A549 (cell line): ENCODE data around the gene PEAK3. TPM values are rescaled to one million over a fixed set of nuclear protein-coding genes. Genes with fewer than 3 reads are reported as not detected.

Source experiments
- ATAC-seq, 2 experiments: fragments of 200-7000 bp in 1 of 2; fragments of >200 bp in 1 of 2; cut with Nextera tagmentation in 1 of 2; cut with Tn5 transposase in 1 of 2; 3 replicates each; pipeline versions ENCODE4 v1.8.0 to v1.9.1; 2018 to 2020; ENCODE audit warnings: mild to moderate bottlenecking in 1 of 2, moderate library complexity in 1 of 2
- CTCF ChIA-PET: fragments of 300-600 bp; sonication (Branson Sonifier 250); formaldehyde crosslinking; extraction: SDS; loops from one replicate; lab custom pipeline; 2021; ENCODE audit warnings: antibody characterized with exemption, inconsistent platforms; lab: Yijun Ruan, JAX
- POLR2A ChIA-PET: fragments of 350-600 bp; formaldehyde crosslinking; extraction: SDS; loops from one replicate; lab custom pipeline; 2021; ENCODE audit warnings: antibody characterized with exemption, inconsistent platforms; lab: Yijun Ruan, JAX
- DNase-seq, 2 experiments: peaks; one replicate each; pipeline versions ENCODE4 v3.0.0 to v3.0.0-alpha.2; 2011 to 2016; ENCODE audit warnings: low read depth in 1 of 2, low spot score in 1 of 2
- FAIRE-seq: peaks from 2 replicates; lab custom pipeline; 2011; peaks lifted over from hg19 to GRCh38; lab: Jason Lieb, UNC
- H3K27ac ChIP-seq, 2 experiments: fragments of >200 bp; sonication (Bioruptor Twin); formaldehyde crosslinking; 3 replicates each; pipeline ENCODE4 v1.5.1; 2016 to 2017
- H3K4me1 ChIP-seq: fragments of >200 bp; sonication (Bioruptor Twin); formaldehyde crosslinking; 3 replicates; pipeline ENCODE4 v1.6.1; 2016
- H3K4me2 ChIP-seq: fragments of >200 bp; sonication (Bioruptor Twin); formaldehyde crosslinking; 3 replicates; pipeline ENCODE4 v1.6.1; 2016
- H3K4me3 ChIP-seq: fragments of >200 bp; sonication (Bioruptor Twin); formaldehyde crosslinking; 3 replicates; pipeline ENCODE4 v1.5.1; 2016
- H3K9me3 ChIP-seq: fragments of >200 bp; sonication (Bioruptor Twin); formaldehyde crosslinking; 3 replicates; pipeline ENCODE4 v1.6.1; 2016
- BCL3 ChIP-seq: fragments of >200 bp; sonication (Bioruptor Twin); formaldehyde crosslinking; IDR thresholded peaks from 3 replicates; pipeline ENCODE4 v1.6.1; 2016
- CBX2 ChIP-seq: fragments of 200-600 bp; sonication (generic); IDR thresholded peaks from 2 replicates; pipeline ENCODE4 v1.6.1; 2016; ENCODE audit warnings: low read depth, mild to moderate bottlenecking, borderline replicate concordance
- CEBPB ChIP-seq, 2 experiments: fragments of >200 bp in 1 of 2; sonication (Bioruptor Twin) in 1 of 2; formaldehyde crosslinking in 1 of 2; IDR thresholded peaks; 2 replicates each; pipeline ENCODE4 v1.6.1; 2012 to 2016
- CHD2 ChIP-seq: fragments of 150-350 bp; IDR thresholded peaks from 2 replicates; pipeline ENCODE4 v1.6.1; 2014; ENCODE audit warnings: low read length; ENCODE audit not compliant: partially characterized antibody
- CTCF ChIP-seq: fragments of >200 bp; sonication (Bioruptor Twin); formaldehyde crosslinking; IDR thresholded peaks from 3 replicates; pipeline ENCODE4 v1.5.1; 2016
- EHF ChIP-seq: fragments of 250-450 bp; sonication (Bioruptor Pico); IDR thresholded peaks from 2 replicates; pipeline ENCODE4 v1.5.0; 2020; ENCODE audit warnings: mild to moderate bottlenecking
- FOSL2 ChIP-seq, 2 experiments: fragments of 450-650 bp in 1 of 2; fragments of >200 bp in 1 of 2; sonication (Bioruptor Twin) in 1 of 2; formaldehyde crosslinking; IDR thresholded peaks; 2 replicates each; pipeline versions ENCODE4 v1.5.0 to v1.6.1; 2016 to 2020; ENCODE audit warnings: mild to moderate bottlenecking in 1 of 2, moderate library complexity in 1 of 2
- HES2 ChIP-seq: fragments of >200 bp; sonication (Bioruptor Twin); formaldehyde crosslinking; IDR thresholded peaks from 2 replicates; pipeline ENCODE4 v1.6.1; 2016
- HEYL ChIP-seq: fragments of 250-450 bp; sonication (Bioruptor Pico); IDR thresholded peaks from 2 replicates; pipeline ENCODE4 v1.8.0; 2021; ENCODE audit warnings: mild to moderate bottlenecking, moderate library complexity
- HOXB5 ChIP-seq: fragments of 250-450 bp; sonication (Bioruptor Pico); IDR thresholded peaks from 2 replicates; pipeline ENCODE4 v1.5.0; 2020; ENCODE audit warnings: mild to moderate bottlenecking, moderate library complexity
- MAZ ChIP-seq: fragments of 150-350 bp; IDR thresholded peaks from 2 replicates; pipeline ENCODE4 v1.6.1; 2014; ENCODE audit warnings: antibody characterized with exemption, low read depth, low read length, borderline replicate concordance
- MYC ChIP-seq: IDR thresholded peaks from 2 replicates; pipeline ENCODE4 v1.6.1; 2012; ENCODE audit warnings: mild to moderate bottlenecking, inconsistent platforms, low read length, improper control_type of control experiment, borderline replicate concordance
- NFE2L2 ChIP-seq: fragments of 150-350 bp; conservative IDR thresholded peaks from 2 replicates; pipeline ENCODE4 v1.6.1; 2014; ENCODE audit warnings: low read length
- NR3C1 ChIP-seq: fragments of >200 bp; sonication (Bioruptor Twin); formaldehyde crosslinking; IDR thresholded peaks from 3 replicates; pipeline ENCODE4 v1.6.1; 2017
- POLR2A ChIP-seq: IDR thresholded peaks from 2 replicates; pipeline ENCODE4 v1.6.1; 2012; ENCODE audit warnings: mild to moderate bottlenecking, low read length
- POLR2AphosphoS2 ChIP-seq: conservative IDR thresholded peaks from 2 replicates; pipeline ENCODE4 v1.6.1; 2012; ENCODE audit warnings: low read length, improper control_type of control experiment, inconsistent platforms
- RAD21 ChIP-seq, 2 experiments: fragments of >200 bp in 1 of 2; sonication (Bioruptor Twin) in 1 of 2; formaldehyde crosslinking in 1 of 2; IDR thresholded peaks in 1 of 2; conservative IDR thresholded peaks in 1 of 2; 2 replicates in 1 of 2; 3 replicates in 1 of 2; pipeline ENCODE4 v1.6.1; 2012 to 2018; ENCODE audit warnings: inconsistent platforms in 1 of 2
- RCOR1 ChIP-seq: fragments of 150-350 bp; IDR thresholded peaks from 2 replicates; pipeline ENCODE4 v1.6.1; 2014; ENCODE audit warnings: antibody characterized with exemption, low read length, low read depth
- RFX5 ChIP-seq: fragments of 450-650 bp; IDR thresholded peaks from 2 replicates; pipeline ENCODE4 v1.7.1; 2014; ENCODE audit warnings: antibody characterized with exemption, mild to moderate bottlenecking, moderate library complexity
- RNF2 ChIP-seq: fragments of 200-600 bp; sonication (generic); IDR thresholded peaks from 2 replicates; pipeline ENCODE4 v1.6.1; 2016; ENCODE audit warnings: low read depth, mild to moderate bottlenecking, antibody characterized with exemption, moderate library complexity, borderline replicate concordance
- SMC3 ChIP-seq: fragments of >200 bp; sonication (Bioruptor Twin); formaldehyde crosslinking; IDR thresholded peaks from 3 replicates; pipeline ENCODE4 v1.6.1; 2018; ENCODE audit warnings: inconsistent platforms
- SREBF2 ChIP-seq: fragments of 450-650 bp; IDR thresholded peaks from 2 replicates; pipeline ENCODE4 v1.6.1; 2014; ENCODE audit warnings: mild to moderate bottlenecking, moderate library complexity
- USF2 ChIP-seq: fragments of 450-650 bp; IDR thresholded peaks from 2 replicates; pipeline ENCODE4 v1.6.1; 2014; ENCODE audit warnings: antibody characterized with exemption
- ZFP36 ChIP-seq: fragments of 450-650 bp; IDR thresholded peaks from 2 replicates; pipeline ENCODE4 v1.6.1; 2014; ENCODE audit warnings: borderline replicate concordance; ENCODE audit not compliant: partially characterized antibody
- ZNF302 ChIP-seq: fragments of 250-450 bp; sonication (Bioruptor Pico); IDR thresholded peaks from 2 replicates; pipeline ENCODE4 v1.9.0; 2021; ENCODE audit warnings: inconsistent platforms, mild to moderate bottlenecking, moderate library complexity
- ZSCAN20 ChIP-seq: fragments of 250-450 bp; sonication (Bioruptor Pico); IDR thresholded peaks from 2 replicates; pipeline ENCODE4 v1.8.0; 2022; ENCODE audit warnings: mild to moderate bottlenecking, moderate library complexity
- WGBS: methylation state at CpG from one replicate; pipeline ENCODE4 v1.1.6; 2017; ENCODE audit errors: missing lambda C conversion rate; 5-methylcytosine and 5-hydroxymethylcytosine counted together
- polyA plus RNA-seq, 4 experiments: library from polyadenylated mRNA; depleted of rRNA in 3 of 4; stranded (reverse); fragments of >200 nt; fragmentation: RNase III in 1 of 4; extraction: RNeasy Plus Mini Kit Qiagen cat#74134 plus additional on column Dnase treatment in 1 of 4; gene quantifications; 2 replicates in 3 of 4; 3 replicates in 1 of 4; pipeline ENCODE4 v1.2.3, GENCODE V29; 2011 to 2017
- TF ChIP-seq, protein P1 (sequence below): fragments of 150-350 bp; IDR thresholded peaks from 2 replicates; pipeline ENCODE4 v1.6.1; 2014; ENCODE audit warnings: low read depth, mild to moderate bottlenecking, low read length

The PEAK3 gene
- polyA plus RNA-seq, 2 of the 4 experiments (the other 2 are of a cell fraction): not detected

DNA sequence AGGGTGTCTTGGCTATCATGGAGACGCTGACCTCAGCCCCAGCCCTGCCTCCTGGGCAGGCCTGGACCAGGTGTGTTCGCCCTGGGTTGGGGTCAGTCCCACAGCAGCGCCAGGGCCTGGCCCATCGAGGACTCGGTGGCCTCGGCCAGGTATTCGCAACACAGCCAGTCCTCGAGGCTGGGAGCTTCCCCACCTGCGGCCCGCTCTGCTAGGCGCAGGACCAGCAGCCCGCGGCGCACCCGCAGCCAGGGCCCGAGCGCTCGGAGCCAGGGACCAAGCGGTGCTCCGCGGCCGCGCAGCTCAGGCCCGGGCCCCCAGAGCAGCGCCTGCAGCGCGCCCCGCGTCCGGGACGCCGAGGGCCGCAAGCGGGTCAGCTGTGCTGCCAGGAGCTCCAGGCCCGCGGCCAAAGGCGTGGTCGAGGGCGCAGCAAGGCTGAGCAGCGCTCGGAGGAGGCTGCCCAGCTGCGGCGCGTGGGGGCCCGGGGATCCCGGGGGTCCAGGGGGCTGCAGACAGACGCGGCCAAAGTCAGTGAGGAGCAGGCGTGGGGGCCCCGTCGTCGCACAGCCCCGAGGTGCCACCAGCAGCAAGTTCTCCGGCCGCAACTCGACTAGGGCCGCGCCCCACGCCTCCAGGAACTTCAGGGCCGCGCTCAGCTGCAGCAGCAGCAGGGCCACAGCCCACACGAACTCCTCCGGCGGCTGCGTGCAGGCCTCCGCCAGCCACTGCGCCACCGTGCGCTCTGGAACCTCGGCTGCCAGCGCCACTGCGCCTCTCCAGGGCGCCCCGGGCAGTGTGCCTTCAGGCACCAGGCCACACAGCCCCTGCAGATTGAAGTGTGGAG lies 6.2 kb downstream of the PEAK3 start:
- ATAC-seq (no peak), DNase-seq (no peak), FAIRE-seq (no peak)
- POLR2A ChIA-PET: no interaction called here
- 83% methylated on average over 1 of the region's 74 CpGs for WGBS
- Histone ChIP-seq H3K4me1 (peaks cover 20% of the 10 kb centered on the region), H3K4me3 (no peak overlapping the region), H3K9me3 (no peaks in the 10 kb centered on the region), H3K4me2 (no peak overlapping the region), H3K27ac (no peak overlapping the region)
- CTCF ChIA-PET: interaction anchor here (0.6 to 3.2 kb wide), 10 partner anchors 10 to 116 kb away, joined by 3 to 25 read pairs (median 4); partner anchors contain the start of gene PLEKHJ1
- TF ChIP-seq SREBF2: no peak
- TF ChIP-seq RCOR1: no peak
- TF ChIP-seq, protein P1, sequence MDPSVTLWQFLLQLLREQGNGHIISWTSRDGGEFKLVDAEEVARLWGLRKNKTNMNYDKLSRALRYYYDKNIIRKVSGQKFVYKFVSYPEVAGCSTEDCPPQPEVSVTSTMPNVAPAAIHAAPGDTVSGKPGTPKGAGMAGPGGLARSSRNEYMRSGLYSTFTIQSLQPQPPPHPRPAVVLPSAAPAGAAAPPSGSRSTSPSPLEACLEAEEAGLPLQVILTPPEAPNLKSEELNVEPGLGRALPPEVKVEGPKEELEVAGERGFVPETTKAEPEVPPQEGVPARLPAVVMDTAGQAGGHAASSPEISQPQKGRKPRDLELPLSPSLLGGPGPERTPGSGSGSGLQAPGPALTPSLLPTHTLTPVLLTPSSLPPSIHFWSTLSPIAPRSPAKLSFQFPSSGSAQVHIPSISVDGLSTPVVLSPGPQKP: no peak
- TF ChIP-seq ZFP36: no peak
- no peak for TF ChIP-seq ZNF302 (CRISPR knock-in tag)
- no peak for TF ChIP-seq CEBPB (IDR thresholded peaks at IDR 0.05)
- TF ChIP-seq CTCF: no peak
- no peak for TF ChIP-seq MYC
- no peak for TF ChIP-seq USF2
- no peak for TF ChIP-seq EHF (CRISPR knock-in tag)
- no peak for TF ChIP-seq HOXB5 (CRISPR knock-in tag)
- TF ChIP-seq SMC3: no peak
- no peak for TF ChIP-seq POLR2A
- TF ChIP-seq, all 56 proteins: peak for 0

- no peak overlapping the region for H3K27ac ChIP-seq
- no peaks in the 10 kb centered on the region for H3K9me3 ChIP-seq
- DNase-seq (peak; percentile 68 to 69), ATAC-seq (peak; percentile 46 to 59; a peak in 5 of 6 replicates), FAIRE-seq (no peak)
- no peak overlapping the region for H3K4me2 ChIP-seq
- no peak overlapping the region for H3K4me3 ChIP-seq
- ChIA-PET POLR2A (interaction anchor here (0.6 kb wide), 1 partner anchor 203 kb away, joined by 5 read pairs; no protein-coding TSS in a partner anchor), CTCF (interaction anchor here (0.6 to 3.2 kb wide), 13 partner anchors 10 to 339 kb away, joined by 3 to 25 read pairs (median 4); partner anchors contain the start of gene PLEKHJ1)
- peaks cover 20% of the 10 kb centered on the region for H3K4me1 ChIP-seq
- WGBS: 75% methylated on average over 14 of the region's 16 CpGs
- TF ChIP-seq CTCF: peak; percentile 40; the same call in 2 of the 3 replicates
- TF ChIP-seq NR3C1: no peak
- TF ChIP-seq NFE2L2: no peak
- no peak for TF ChIP-seq CHD2
- no peak for TF ChIP-seq MAZ
- no peak for TF ChIP-seq RFX5
- no peak for TF ChIP-seq BCL3
- peak; percentile 49 to 70; a peak in 4 of 5 replicates for TF ChIP-seq RAD21 (conservative IDR thresholded peaks at IDR 0.05 in 1 of 2, IDR thresholded peaks at IDR 0.05 in 1 of 2)
- no peak for TF ChIP-seq ZFP36
- no peak for TF ChIP-seq EHF (CRISPR knock-in tag)
- TF ChIP-seq CBX2: no peak
- no peak for TF ChIP-seq RNF2
- TF ChIP-seq HEYL (CRISPR knock-in tag): no peak
- no peak for TF ChIP-seq HES2
- no peak for TF ChIP-seq FOSL2 (IDR thresholded peaks at IDR 0.05)
- TF ChIP-seq FOSL2 (CRISPR knock-in tag; IDR thresholded peaks at IDR 0.05): no peak
- TF ChIP-seq POLR2AphosphoS2: no peak
- TF ChIP-seq ZSCAN20 (CRISPR knock-in tag): no peak
- no peak for TF ChIP-seq SREBF2
- TF ChIP-seq HOXB5 (CRISPR knock-in tag): no peak
- TF ChIP-seq SMC3: peak; percentile 35; the same call in 2 of the 3 replicates
Observed at GRCh38 chr19:2274931-2275535, 6.9 kb downstream of the PEAK3 start.
